GM20000 (cell line): Measurements from ENCODE around the gene APELA.
A peak's percentile ranks its signal among the peaks of the same experiment; 100 is the strongest.
"Not testable (repeated sequence)": the region's sequence is repeated elsewhere in the genome, so short reads cannot be mapped to it uniquely, and the experiment has no call there.

Experiments
- DNase-seq: peaks from one replicate; pipeline ENCODE4 v3.0.0; 2012; ENCODE audit warnings: low spot score
- TF ChIP-seq, protein P1 (sequence below): IDR thresholded peaks from 2 replicates; pipeline ENCODE4 v1.5.1; 2012; ENCODE audit warnings: mild to moderate bottlenecking, control low read depth; ENCODE audit errors: extremely low read depth, missing control alignments

APELA gene

DNA sequence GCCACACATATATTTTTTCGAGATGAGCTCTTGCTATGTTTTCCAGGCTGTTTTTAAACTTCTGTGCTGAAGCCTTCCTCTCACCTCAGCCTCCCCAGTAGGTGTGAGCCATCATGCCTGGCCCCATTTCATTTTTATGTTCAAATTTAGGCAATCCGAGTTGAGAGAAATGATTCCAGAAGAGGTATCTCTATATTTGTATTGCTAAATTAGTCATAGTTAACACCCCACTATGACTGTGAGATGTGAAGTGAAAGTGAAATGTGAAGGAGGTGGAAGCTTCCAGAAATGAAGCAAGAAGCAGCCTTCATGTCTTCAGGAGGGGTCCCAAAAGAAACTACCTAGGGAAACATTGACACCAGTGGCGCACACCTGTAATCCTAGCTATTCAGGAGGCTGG, 17.7 kb downstream of the APELA start:
- TF ChIP-seq, protein P1, sequence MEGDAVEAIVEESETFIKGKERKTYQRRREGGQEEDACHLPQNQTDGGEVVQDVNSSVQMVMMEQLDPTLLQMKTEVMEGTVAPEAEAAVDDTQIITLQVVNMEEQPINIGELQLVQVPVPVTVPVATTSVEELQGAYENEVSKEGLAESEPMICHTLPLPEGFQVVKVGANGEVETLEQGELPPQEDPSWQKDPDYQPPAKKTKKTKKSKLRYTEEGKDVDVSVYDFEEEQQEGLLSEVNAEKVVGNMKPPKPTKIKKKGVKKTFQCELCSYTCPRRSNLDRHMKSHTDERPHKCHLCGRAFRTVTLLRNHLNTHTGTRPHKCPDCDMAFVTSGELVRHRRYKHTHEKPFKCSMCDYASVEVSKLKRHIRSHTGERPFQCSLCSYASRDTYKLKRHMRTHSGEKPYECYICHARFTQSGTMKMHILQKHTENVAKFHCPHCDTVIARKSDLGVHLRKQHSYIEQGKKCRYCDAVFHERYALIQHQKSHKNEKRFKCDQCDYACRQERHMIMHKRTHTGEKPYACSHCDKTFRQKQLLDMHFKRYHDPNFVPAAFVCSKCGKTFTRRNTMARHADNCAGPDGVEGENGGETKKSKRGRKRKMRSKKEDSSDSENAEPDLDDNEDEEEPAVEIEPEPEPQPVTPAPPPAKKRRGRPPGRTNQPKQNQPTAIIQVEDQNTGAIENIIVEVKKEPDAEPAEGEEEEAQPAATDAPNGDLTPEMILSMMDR: no peak
- peak; percentile 12 for DNase-seq

DNA sequence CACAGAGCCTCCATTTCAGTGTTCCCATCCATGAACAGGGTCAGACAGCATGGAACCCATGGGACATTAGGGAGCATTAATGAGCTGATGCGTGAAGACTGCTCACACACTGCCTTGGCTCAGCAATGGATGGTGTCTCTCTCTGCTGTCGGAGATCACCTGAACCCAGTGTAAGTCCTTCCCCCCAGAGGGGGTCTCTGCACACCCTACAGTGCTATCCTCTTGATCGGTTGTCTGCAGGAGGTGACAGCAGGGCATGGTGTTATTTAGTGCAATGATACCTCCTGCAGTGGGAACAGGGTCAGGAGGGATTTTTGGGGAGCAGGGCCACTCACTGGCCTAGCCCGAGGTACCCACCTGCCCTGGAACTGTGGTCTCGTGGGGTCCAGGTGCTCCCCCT, 25.6 kb downstream of the APELA start:
- DNase-seq: no peak
- TF ChIP-seq, protein P1: no peak

DNA sequence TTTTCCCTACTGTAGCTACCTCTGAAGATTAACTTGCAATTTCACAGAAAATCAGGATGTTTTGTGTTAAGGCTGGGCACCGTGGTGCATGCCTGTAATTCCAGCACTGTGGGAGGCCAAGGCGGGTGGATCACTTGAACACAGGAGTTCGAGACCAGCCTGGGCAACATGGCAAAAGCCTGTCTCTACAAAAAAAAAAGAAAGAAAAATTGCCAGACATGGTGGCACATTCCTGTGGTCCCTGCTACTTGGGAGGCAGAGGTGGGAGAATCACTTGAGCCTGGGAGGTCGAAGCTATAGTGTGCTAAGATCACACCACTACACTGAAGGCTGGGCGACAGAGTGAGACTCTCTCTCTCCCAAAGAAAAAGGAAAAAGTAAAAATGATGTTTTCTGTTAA, 27.4 kb downstream of the APELA start:
- TF ChIP-seq, protein P1: no peak
- no peak for DNase-seq

DNA sequence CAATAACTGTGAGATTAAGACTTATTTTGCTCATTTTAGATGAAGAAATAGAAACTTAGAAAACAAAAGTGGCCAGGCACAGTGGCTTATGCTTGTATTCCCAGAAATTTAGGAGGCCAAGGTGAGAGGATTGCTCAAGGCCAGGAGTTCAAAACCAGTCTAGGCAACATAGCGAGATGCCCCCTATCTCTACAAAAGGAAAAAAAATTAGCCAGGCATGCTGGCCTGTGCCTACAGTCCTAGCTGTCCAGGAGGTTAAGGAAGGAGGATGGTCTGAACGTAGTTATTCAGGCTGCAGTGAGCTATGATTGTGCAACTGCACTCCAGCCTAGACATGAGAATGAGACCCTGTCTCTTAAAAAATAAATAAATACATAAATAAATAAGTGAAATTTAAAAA, 28.0 kb downstream of the APELA start:
- TF ChIP-seq, protein P1: no peak
- DNase-seq: no peak

DNA sequence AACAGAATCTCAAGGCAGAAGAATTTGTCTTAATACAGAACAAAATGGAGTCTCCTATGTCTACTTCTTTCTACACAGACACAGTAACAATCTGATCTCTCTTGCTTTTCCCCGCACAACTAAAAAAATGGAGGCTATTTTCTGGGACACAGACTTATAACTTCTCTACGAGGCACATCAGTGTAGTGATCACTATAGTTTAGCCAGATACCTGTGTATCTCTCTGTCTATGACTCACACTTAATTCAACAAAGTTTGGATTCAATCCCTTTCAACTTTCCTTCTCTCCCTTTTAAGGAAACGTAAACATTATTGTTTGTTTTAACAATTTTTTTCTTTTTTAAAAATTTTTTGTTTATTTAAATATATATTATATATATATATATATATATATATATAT, 29.4 kb downstream of the APELA start:
- TF ChIP-seq, protein P1: no peak
- no peak for DNase-seq

DNA sequence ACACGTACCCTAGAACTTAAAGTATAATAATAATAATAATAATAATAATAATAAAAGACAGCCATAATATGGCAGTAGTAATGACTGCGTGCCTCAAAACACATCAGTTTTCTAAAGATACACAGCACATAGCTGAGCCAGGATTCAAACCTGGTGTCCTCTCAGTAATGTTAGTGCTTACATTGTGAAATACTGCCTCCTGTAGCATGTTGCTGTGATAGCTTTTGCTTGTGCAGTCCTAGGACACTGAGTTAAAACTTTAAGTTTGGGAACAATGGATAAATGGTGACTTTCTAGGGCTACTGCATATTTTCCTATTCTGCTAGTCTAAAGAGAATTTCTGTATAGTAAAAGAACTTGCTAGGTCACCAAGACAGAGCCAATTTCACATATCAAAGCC, 36.5 kb downstream of the APELA start:
- DNase-seq: not testable (repeated sequence)
- TF ChIP-seq, protein P1: peak; percentile 29

DNA sequence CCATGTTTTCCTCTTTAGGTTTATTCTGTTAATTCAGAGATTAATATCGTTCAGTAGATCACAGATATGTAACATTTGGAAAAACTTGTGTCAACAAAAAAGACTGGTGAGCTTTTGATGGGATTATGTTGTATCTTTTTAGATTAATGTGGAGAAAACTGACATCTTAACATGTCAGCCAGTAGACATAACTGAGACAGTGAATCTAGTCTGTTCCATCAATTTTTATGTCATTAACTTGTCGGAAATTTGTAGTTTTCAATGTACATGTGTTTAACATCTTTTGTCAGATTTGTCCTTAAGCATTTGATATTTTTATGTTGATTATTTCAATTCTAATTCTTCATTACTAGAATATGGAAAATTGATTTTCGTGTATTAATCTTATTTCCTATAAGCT, 42.0 kb downstream of the APELA start:
- no peak for DNase-seq
- TF ChIP-seq, protein P1: no peak
